Coronary artery (tissue), 2 donors: Measurements from ENCODE around the gene RAPGEF5.

ENCODE experiments used
- DNase-seq: peaks from one replicate; pipeline ENCODE4 v3.0.0-alpha.2; 2017; ENCODE audit warnings: low spot score
- H3K27ac ChIP-seq, 2 donors: fragments of 200-600 bp; sonication (generic); one replicate each; pipeline ENCODE4 v1.5.1; 2016 to 2019
- H3K4me3 ChIP-seq: fragments of 200-600 bp; sonication (generic); 2 replicates; pipeline ENCODE4 v1.5.1; 2016; ENCODE audit warnings: mild to moderate bottlenecking, moderate library complexity
- TF ChIP-seq, protein P1 (sequence below): fragments of 200-600 bp; sonication (generic); IDR thresholded peaks from one replicate; pipeline ENCODE4 v1.5.1; 2019; ENCODE audit warnings: antibody characterized with exemption

The RAPGEF5 gene

DNA sequence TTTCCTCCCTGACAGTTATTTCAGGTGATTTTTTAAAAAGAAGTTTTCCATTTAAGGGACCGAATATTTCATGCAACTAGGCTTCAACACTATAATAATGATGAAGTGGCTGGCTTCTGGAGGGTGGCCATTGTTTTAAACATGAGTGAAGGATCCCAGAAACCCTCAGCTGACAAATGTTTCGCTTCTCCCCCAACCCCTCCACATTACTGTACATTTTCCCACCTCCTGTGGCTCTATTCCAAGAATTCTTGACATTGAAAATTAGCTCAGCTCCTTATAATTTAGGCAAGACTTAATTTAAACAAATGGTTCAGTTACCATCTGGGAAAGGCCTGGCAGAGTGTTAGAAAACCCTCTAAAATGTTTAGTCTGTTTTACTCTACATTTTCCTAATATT lies 281.4 kb downstream of the RAPGEF5 start:
- TF ChIP-seq, protein P1, sequence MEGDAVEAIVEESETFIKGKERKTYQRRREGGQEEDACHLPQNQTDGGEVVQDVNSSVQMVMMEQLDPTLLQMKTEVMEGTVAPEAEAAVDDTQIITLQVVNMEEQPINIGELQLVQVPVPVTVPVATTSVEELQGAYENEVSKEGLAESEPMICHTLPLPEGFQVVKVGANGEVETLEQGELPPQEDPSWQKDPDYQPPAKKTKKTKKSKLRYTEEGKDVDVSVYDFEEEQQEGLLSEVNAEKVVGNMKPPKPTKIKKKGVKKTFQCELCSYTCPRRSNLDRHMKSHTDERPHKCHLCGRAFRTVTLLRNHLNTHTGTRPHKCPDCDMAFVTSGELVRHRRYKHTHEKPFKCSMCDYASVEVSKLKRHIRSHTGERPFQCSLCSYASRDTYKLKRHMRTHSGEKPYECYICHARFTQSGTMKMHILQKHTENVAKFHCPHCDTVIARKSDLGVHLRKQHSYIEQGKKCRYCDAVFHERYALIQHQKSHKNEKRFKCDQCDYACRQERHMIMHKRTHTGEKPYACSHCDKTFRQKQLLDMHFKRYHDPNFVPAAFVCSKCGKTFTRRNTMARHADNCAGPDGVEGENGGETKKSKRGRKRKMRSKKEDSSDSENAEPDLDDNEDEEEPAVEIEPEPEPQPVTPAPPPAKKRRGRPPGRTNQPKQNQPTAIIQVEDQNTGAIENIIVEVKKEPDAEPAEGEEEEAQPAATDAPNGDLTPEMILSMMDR = no peak
- Histone ChIP-seq H3K4me3 (no peak overlapping the region), H3K27ac (no peak overlapping the region)
- no peak for DNase-seq

DNA sequence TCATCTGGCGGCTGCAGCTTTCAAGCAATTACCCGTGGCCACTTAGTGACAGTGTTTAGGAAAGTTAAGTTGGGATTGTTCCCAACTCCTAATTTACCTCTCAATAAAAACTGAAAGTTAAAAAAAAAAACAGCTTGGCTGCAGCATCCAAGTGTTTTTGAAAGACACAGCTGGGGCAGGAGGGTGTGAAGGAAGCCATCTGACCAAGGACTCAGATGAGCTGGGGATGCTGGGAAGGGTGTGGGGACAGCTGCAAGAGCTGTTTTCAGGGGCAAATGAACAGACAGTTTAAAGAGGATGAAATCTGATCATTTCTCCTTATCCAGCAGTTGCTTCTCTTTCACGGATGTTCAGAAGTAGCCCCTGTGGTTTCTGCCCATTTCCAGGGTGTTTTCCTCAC lies 282.1 kb downstream of the RAPGEF5 start:
- Histone ChIP-seq H3K27ac (no peak overlapping the region), H3K4me3 (no peak overlapping the region)
- TF ChIP-seq, protein P1 = no peak
- DNase-seq = no peak
